GM12874 (cell line): ENCODE measurements around the gene PGM5.

ENCODE experiments used
- TF ChIP-seq, protein P1 (sequence below): IDR thresholded peaks from 2 replicates; pipeline ENCODE4 v1.5.1; 2011; ENCODE audit warnings: low read depth, mild to moderate bottlenecking, control low read depth, low read length, moderate library complexity; ENCODE audit not compliant: insufficient read depth

Gene PGM5

GRCh38 chr9:68470634-68471033, 114.2 kb downstream of the PGM5 start:
- TF ChIP-seq, protein P1, sequence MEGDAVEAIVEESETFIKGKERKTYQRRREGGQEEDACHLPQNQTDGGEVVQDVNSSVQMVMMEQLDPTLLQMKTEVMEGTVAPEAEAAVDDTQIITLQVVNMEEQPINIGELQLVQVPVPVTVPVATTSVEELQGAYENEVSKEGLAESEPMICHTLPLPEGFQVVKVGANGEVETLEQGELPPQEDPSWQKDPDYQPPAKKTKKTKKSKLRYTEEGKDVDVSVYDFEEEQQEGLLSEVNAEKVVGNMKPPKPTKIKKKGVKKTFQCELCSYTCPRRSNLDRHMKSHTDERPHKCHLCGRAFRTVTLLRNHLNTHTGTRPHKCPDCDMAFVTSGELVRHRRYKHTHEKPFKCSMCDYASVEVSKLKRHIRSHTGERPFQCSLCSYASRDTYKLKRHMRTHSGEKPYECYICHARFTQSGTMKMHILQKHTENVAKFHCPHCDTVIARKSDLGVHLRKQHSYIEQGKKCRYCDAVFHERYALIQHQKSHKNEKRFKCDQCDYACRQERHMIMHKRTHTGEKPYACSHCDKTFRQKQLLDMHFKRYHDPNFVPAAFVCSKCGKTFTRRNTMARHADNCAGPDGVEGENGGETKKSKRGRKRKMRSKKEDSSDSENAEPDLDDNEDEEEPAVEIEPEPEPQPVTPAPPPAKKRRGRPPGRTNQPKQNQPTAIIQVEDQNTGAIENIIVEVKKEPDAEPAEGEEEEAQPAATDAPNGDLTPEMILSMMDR = no peak

GRCh38 chr9:68472119-68472518, 115.7 kb downstream of the PGM5 start:
- TF ChIP-seq, protein P1 = no peak

- TF ChIP-seq, protein P1 = no peak
Measured at GRCh38 chr9:68473790-68474189, 117.4 kb downstream of the PGM5 start.

GRCh38 chr9:68476422-68476821, 120.0 kb downstream of the PGM5 start:
- TF ChIP-seq, protein P1 = no peak

GRCh38 chr9:68476847-68477246, 120.4 kb downstream of the PGM5 start:
- TF ChIP-seq, protein P1 = no peak

GRCh38 chr9:68480807-68481206, 124.4 kb downstream of the PGM5 start:
- TF ChIP-seq, protein P1 = no peak

- TF ChIP-seq, protein P1 = no peak
Measured at GRCh38 chr9:68482548-68482947, 126.1 kb downstream of the PGM5 start.

DNA sequence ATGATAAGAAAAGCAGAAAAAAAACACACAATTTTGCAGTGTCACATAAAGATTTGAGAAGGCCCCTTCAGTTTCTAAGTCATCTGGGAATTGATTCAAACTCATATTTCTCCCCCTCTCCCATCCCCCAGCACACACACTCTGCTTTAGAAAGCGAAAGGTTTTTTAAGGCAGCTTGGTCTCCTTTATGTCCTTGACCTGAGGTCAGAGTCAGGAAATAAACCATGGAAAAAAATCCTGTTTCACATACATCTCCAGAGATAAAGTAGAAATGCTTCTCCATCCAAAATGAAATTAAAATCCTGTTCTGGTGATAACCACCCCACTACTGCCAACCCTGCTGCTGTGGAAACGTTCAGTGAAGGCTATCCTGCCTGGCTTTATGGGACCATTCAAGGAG, 131.7 kb downstream of the PGM5 start:
- TF ChIP-seq, protein P1 = no peak
